Measurements from ENCODE around the gene ACKR2. TPM values are rescaled to one million over a fixed set of nuclear protein-coding genes. Genes with fewer than 3 reads are reported as not detected.
A peak's percentile ranks its signal among the peaks of the same experiment; 100 is the strongest.

The ACKR2 gene
- total RNA-seq, 1 experiment from 2014 or later: not detected

DNA sequence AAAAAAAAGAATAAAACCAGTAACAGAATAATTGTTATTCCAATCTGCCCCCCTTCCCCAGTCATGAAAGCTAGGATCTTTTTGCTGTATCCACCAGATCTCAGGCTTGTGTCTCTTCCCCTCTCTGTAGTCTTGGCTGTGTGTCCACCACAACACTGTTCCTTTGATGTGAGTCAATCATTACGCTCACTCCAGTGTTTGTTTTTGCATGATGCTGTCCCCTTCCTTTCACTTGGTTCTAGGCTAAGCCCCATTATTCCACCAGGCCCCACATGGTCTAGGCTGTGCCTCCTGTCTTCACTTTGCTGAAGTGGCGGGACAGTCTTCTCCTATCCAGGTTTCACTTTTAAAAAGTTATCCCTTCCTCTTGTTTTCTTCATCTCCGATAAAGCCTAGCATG, 13.6 kb downstream of the ACKR2 start:
- no peaks in the 10 kb centered on the region for H3K23me2 ChIP-seq (ENCODE audit: insufficient read length, low read depth, low read length, poor library complexity, severe bottlenecking)
- no peak overlapping the region for H4K91ac ChIP-seq (ENCODE audit: insufficient read length, low read depth, low read length)

More for the DNA sequence above, 13.6 kb downstream of the ACKR2 start:
- H3T11ph ChIP-seq (ENCODE audit: low read length): no peak overlapping the region
- no peak overlapping the region for H2AK5ac ChIP-seq (ENCODE audit: insufficient read length, low read length)
- no peaks in the 10 kb centered on the region for H3K79me2 ChIP-seq (ENCODE audit: insufficient read depth, low read length)
- H3K4me3 Mint-ChIP-seq: no peak overlapping the region
- peaks cover 4 to 15% of the 10 kb centered on the region in 2 experiments for H3K4me1 Mint-ChIP-seq
- no peak overlapping the region for H3K4ac ChIP-seq (ENCODE audit: low read depth, low read length)
- DNase-seq: no peak
- H2BK12ac ChIP-seq (ENCODE audit: insufficient read length, low read depth, low read length): no peak overlapping the region
- no peaks in the 10 kb centered on the region for H3K27me3 ChIP-seq (ENCODE audit: insufficient read depth, low read length)
- no peak overlapping the region for H3K27ac Mint-ChIP-seq
- peak overlapping the region; percentile 78 for H2AFZ ChIP-seq (ENCODE audit: low read length)
- H4K5ac ChIP-seq (ENCODE audit: insufficient read length, low read depth, low read length): no peak overlapping the region
- H2BK20ac ChIP-seq (ENCODE audit: low read depth, low read length, poor library complexity, severe bottlenecking): no peak overlapping the region
- no peak overlapping the region for H2BK15ac ChIP-seq (ENCODE audit: low read depth, low read length)
- no peak overlapping the region for H3K23ac ChIP-seq (ENCODE audit: insufficient read length, low read depth, low read length)
- no peak overlapping the region for H3K27ac ChIP-seq (ENCODE audit: insufficient read length, low read depth, low read length)
- H4K20me1 ChIP-seq (ENCODE audit: control insufficient read depth, insufficient read depth, insufficient read length): no peaks in the 10 kb centered on the region
- H3K9ac ChIP-seq (ENCODE audit: extremely low read depth, insufficient read length, low read length): no peak overlapping the region
- no peaks in the 10 kb centered on the region for H3K4me1 ChIP-seq (ENCODE audit: insufficient read depth, low read length)
- H4K8ac ChIP-seq (replicated peaks; ENCODE audit: insufficient read length, low read depth, low read length): no peak overlapping the region
- H3K14ac ChIP-seq (ENCODE audit: insufficient read depth, low read length): no peak overlapping the region
- no peak overlapping the region for H2BK120ac ChIP-seq (ENCODE audit: low read depth, low read length, poor library complexity, severe bottlenecking)
- no peak overlapping the region for H3K18ac ChIP-seq (ENCODE audit: insufficient read length, low read depth, low read length)
- no peak overlapping the region for H2BK5ac ChIP-seq (ENCODE audit: insufficient read length, low read length)
- H3K36me3 Mint-ChIP-seq (ENCODE audit: insufficient read depth in 1 of 3, low read depth in 3 of 3): no peaks in the 10 kb centered on the region
- no peaks in the 10 kb centered on the region for H3K27me3 Mint-ChIP-seq (ENCODE audit: low read depth)
- no peak overlapping the region for H3K4me2 ChIP-seq (ENCODE audit: insufficient read depth, insufficient read length, low read length)
- peak overlapping the region; percentile 50 for H3K56ac ChIP-seq (ENCODE audit: insufficient read length, low read depth, low read length)
- TF ChIP-seq, protein P1, sequence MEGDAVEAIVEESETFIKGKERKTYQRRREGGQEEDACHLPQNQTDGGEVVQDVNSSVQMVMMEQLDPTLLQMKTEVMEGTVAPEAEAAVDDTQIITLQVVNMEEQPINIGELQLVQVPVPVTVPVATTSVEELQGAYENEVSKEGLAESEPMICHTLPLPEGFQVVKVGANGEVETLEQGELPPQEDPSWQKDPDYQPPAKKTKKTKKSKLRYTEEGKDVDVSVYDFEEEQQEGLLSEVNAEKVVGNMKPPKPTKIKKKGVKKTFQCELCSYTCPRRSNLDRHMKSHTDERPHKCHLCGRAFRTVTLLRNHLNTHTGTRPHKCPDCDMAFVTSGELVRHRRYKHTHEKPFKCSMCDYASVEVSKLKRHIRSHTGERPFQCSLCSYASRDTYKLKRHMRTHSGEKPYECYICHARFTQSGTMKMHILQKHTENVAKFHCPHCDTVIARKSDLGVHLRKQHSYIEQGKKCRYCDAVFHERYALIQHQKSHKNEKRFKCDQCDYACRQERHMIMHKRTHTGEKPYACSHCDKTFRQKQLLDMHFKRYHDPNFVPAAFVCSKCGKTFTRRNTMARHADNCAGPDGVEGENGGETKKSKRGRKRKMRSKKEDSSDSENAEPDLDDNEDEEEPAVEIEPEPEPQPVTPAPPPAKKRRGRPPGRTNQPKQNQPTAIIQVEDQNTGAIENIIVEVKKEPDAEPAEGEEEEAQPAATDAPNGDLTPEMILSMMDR (conservative IDR thresholded peaks at IDR 0.05): no peak
- H3K9me3 ChIP-seq (ENCODE audit: control insufficient read depth, low read depth, low read length): no peaks in the 10 kb centered on the region
- no CpG with 5 or more reads among the region's 3 CpGs for WGBS (ENCODE audit: extremely low coverage, insufficient read length, low lambda C conversion rate)
- H3K9me3 Mint-ChIP-seq: no peaks in the 10 kb centered on the region
- H3K79me1 ChIP-seq (ENCODE audit: insufficient read depth, low read depth, low read length, poor library complexity, severe bottlenecking): no peaks in the 10 kb centered on the region
